Measurements from ENCODE around the gene COG2. TPM values are rescaled to one million over a fixed set of nuclear protein-coding genes. Genes with fewer than 3 reads are reported as not detected.

The COG2 gene
- total RNA-seq, 4 donors from 2014 or later: 16.6 to 27.3 (median 20.5) TPM

- H3K36me3 ChIP-seq: peaks cover 6 to 94% (median 12%) of the 10 kb centered on the region in 3 donors
- no peaks in the 10 kb centered on the region for H3K27me3 ChIP-seq
- no peak overlapping the region for H3K27ac ChIP-seq
- H3K4me1 ChIP-seq: peaks cover 0 to 12% (median 0%) of the 10 kb centered on the region in 4 donors
- DNase-seq (ENCODE audit: low spot score in 2 of 2): no peak
- 86 to 88% methylated on average over 5 of the region's 5 CpGs for WGBS, 2 donors
- no peak overlapping the region for H3K4me3 ChIP-seq
- no peaks in the 10 kb centered on the region for H3K9me3 ChIP-seq
- no peak for TF ChIP-seq CTCF (IDR thresholded peaks at IDR 0.05)
- TF ChIP-seq POLR2A (IDR thresholded peaks at IDR 0.05): no peak
- TF ChIP-seq EP300 (IDR thresholded peaks at IDR 0.05): no peak
These were observed 44.5 kb downstream of the COG2 start for GRCh38 chr1:230686747-230687146.

GRCh38 chr1:230690101-230690500 is 47.8 kb downstream of the COG2 start:
- TF ChIP-seq POLR2A (IDR thresholded peaks at IDR 0.05) (no peak), CTCF (IDR thresholded peaks at IDR 0.05) (no peak), EP300 (IDR thresholded peaks at IDR 0.05) (no peak)
- H3K4me1 ChIP-seq: peaks cover 0 to 3% (median 0%) of the 10 kb centered on the region in 4 donors
- WGBS, 2 donors: 78% methylated on average over 9 of the region's 9 CpGs
- H3K4me3 ChIP-seq: no peak overlapping the region
- H3K27me3 ChIP-seq: no peaks in the 10 kb centered on the region
- peaks cover 6 to 94% (median 11%) of the 10 kb centered on the region in 3 donors for H3K36me3 ChIP-seq
- no peaks in the 10 kb centered on the region for H3K9me3 ChIP-seq
- no peak overlapping the region for H3K27ac ChIP-seq
- DNase-seq (ENCODE audit: low spot score in 2 of 2): no peak

- H3K27ac ChIP-seq: no peak overlapping the region
- TF ChIP-seq CTCF (IDR thresholded peaks at IDR 0.05) (no peak), EP300 (IDR thresholded peaks at IDR 0.05) (no peak)
- H3K4me3 ChIP-seq: no peak overlapping the region
- no peak for DNase-seq (ENCODE audit: low spot score in 2 of 2)
- no peaks in the 10 kb centered on the region for H3K9me3 ChIP-seq
- 90 to 97% methylated on average over 10 of the region's 10 CpGs for WGBS, 2 donors
- peaks cover 0 to 3% (median 0%) of the 10 kb centered on the region in 4 donors for H3K4me1 ChIP-seq
- H3K36me3 ChIP-seq: peaks cover 6 to 79% (median 11%) of the 10 kb centered on the region in 3 donors
- H3K27me3 ChIP-seq: no peaks in the 10 kb centered on the region
These were observed 49.3 kb downstream of the COG2 start for GRCh38 chr1:230691615-230692014.

GRCh38 chr1:230693221-230693620 is 50.9 kb downstream of the COG2 start:
- Histone ChIP-seq H3K36me3 (peaks cover 0 to 63% (median 11%) of the 10 kb centered on the region in 3 donors), H3K9me3 (no peaks in the 10 kb centered on the region), H3K27ac (peak overlapping the region in 1 of 4 donors; percentile 31), H3K27me3 (no peaks in the 10 kb centered on the region), H3K4me1 (peaks cover 0 to 3% (median 0%) of the 10 kb centered on the region in 4 donors), H3K4me3 (no peak overlapping the region)
- no peak for TF ChIP-seq EP300 (IDR thresholded peaks at IDR 0.05)
- TF ChIP-seq POLR2A (IDR thresholded peaks at IDR 0.05): no peak
- TF ChIP-seq CTCF (IDR thresholded peaks at IDR 0.05): no peak
- DNase-seq (ENCODE audit: low spot score in 2 of 2): no peak
- WGBS, 2 donors: 53 to 59% methylated on average over 6 of the region's 6 CpGs

GRCh38 chr1:230693777-230694176 is 51.5 kb downstream of the COG2 start:
- Histone ChIP-seq H3K9me3 (no peaks in the 10 kb centered on the region), H3K27ac (peak overlapping the region in 1 of 4 donors; percentile 42), H3K36me3 (peaks cover 0 to 58% (median 11%) of the 10 kb centered on the region in 3 donors), H3K4me3 (no peak overlapping the region), H3K4me1 (peaks cover 0 to 3% (median 0%) of the 10 kb centered on the region in 4 donors), H3K27me3 (no peaks in the 10 kb centered on the region)
- TF ChIP-seq EP300 (IDR thresholded peaks at IDR 0.05): no peak
- TF ChIP-seq CTCF (IDR thresholded peaks at IDR 0.05): no peak
- no peak for TF ChIP-seq POLR2A (IDR thresholded peaks at IDR 0.05)
- WGBS, 2 donors: 78 to 80% methylated on average over 8 of the region's 8 CpGs
- DNase-seq (ENCODE audit: low spot score in 2 of 2): no peak

Data from tibial nerve (tissue), 4 donors.